Mesenchymal stem cell (in vitro differentiated cells and primary cell): Measurements from ENCODE around the gene RAB6A.
"Not testable (repeated sequence)": the region's sequence is repeated elsewhere in the genome, so short reads cannot be mapped to it uniquely, and the experiment has no call there.

ENCODE experiments used
- DNase-seq: peaks from one replicate; pipeline ENCODE4 v3.0.0-alpha.2; 2013
- H2AFZ ChIP-seq: one replicate; pipeline ENCODE4 v1.6.1; 2013; ENCODE audit warnings: low read depth, mild to moderate bottlenecking, control low read depth, inconsistent platforms, low read length, moderate library complexity
- H2AK5ac ChIP-seq: 2 replicates; pipeline ENCODE4 v1.6.1; 2013; ENCODE audit warnings: low read length, moderate library complexity, mild to moderate bottlenecking, inconsistent platforms; ENCODE audit not compliant: severe bottlenecking
- H2BK120ac ChIP-seq: one replicate; pipeline ENCODE4 v1.6.1; 2013; ENCODE audit warnings: low read depth, mild to moderate bottlenecking, inconsistent platforms, low read length, moderate library complexity
- H2BK12ac ChIP-seq, 2 experiments: one replicate each; pipeline ENCODE4 v1.6.1; 2013; ENCODE audit warnings: inconsistent platforms in 2 of 2, low read length in 2 of 2, mild to moderate bottlenecking in 2 of 2, moderate library complexity in 2 of 2, control low read depth in 1 of 2
- H2BK15ac ChIP-seq: one replicate; pipeline ENCODE4 v1.6.1; 2013; ENCODE audit warnings: mild to moderate bottlenecking, low read depth, inconsistent platforms; ENCODE audit not compliant: poor library complexity, severe bottlenecking
- H2BK5ac ChIP-seq: 2 replicates; pipeline ENCODE4 v1.6.1; 2013; ENCODE audit warnings: low read depth, mild to moderate bottlenecking, low read length, control low read depth, inconsistent platforms; ENCODE audit not compliant: poor library complexity, severe bottlenecking
- H3K14ac ChIP-seq, 2 experiments: one replicate each; pipeline ENCODE4 v1.6.1; 2013; ENCODE audit warnings: inconsistent platforms in 2 of 2, low read length in 2 of 2, control low read depth in 1 of 2, mild to moderate bottlenecking in 1 of 2, moderate library complexity in 1 of 2
- H3K18ac ChIP-seq, 2 experiments: one replicate each; pipeline ENCODE4 v1.6.1; 2013; ENCODE audit warnings: inconsistent platforms in 2 of 2, low read length in 2 of 2, control low read depth in 1 of 2, low read depth in 1 of 2, mild to moderate bottlenecking in 1 of 2
- H3K23ac ChIP-seq, 2 experiments: one replicate each; pipeline ENCODE4 v1.6.1; 2013; ENCODE audit warnings: inconsistent platforms in 2 of 2, low read length in 2 of 2, mild to moderate bottlenecking in 2 of 2, moderate library complexity in 2 of 2, control low read depth in 1 of 2
- H3K27ac ChIP-seq: 2 replicates; pipeline ENCODE4 v1.5.1; 2013; ENCODE audit warnings: mild to moderate bottlenecking, moderate library complexity, low read length, control low read depth, inconsistent platforms; ENCODE audit not compliant: poor library complexity, severe bottlenecking
- H3K27me3 ChIP-seq, 2 experiments: 2 replicates each; pipeline versions ENCODE4 v1.6.1 to v1.7.0; 2013; ENCODE audit warnings: low read length in 2 of 2, mild to moderate bottlenecking in 2 of 2, moderate library complexity in 2 of 2, control low read depth in 1 of 2, inconsistent platforms in 1 of 2; ENCODE audit not compliant: control insufficient read depth in 1 of 2, insufficient read depth in 1 of 2
- H3K36me3 ChIP-seq, 2 experiments: 2 replicates each; pipeline versions ENCODE4 v1.6.1 to v1.7.0; 2013; ENCODE audit warnings: low read length in 2 of 2, control low read depth in 1 of 2, inconsistent platforms in 1 of 2, low read depth in 1 of 2, mild to moderate bottlenecking in 1 of 2; ENCODE audit not compliant: insufficient read depth in 2 of 2, control insufficient read depth in 1 of 2
- H3K4ac ChIP-seq, 2 experiments: one replicate each; pipeline ENCODE4 v1.6.1; 2013; ENCODE audit warnings: inconsistent platforms in 2 of 2, low read length in 2 of 2, mild to moderate bottlenecking in 2 of 2, moderate library complexity in 2 of 2, control low read depth in 1 of 2, low read depth in 1 of 2
- H3K4me1 ChIP-seq: 2 replicates; pipeline ENCODE4 v1.6.1; 2013; ENCODE audit warnings: low read depth, low read length, control low read depth; ENCODE audit not compliant: control insufficient read depth, insufficient read depth
- H3K4me2 ChIP-seq: 2 replicates; pipeline ENCODE4 v1.6.1; 2013; ENCODE audit warnings: low read length, mild to moderate bottlenecking, inconsistent platforms; ENCODE audit not compliant: poor library complexity, severe bottlenecking
- H3K4me3 ChIP-seq, 2 experiments: 2 replicates each; pipeline versions ENCODE4 v1.5.1 to v1.7.0; 2013; ENCODE audit warnings: low read length in 2 of 2, mild to moderate bottlenecking in 2 of 2, control low read depth in 1 of 2, low read depth in 1 of 2; ENCODE audit not compliant: insufficient read depth in 1 of 2
- H3K79me1 ChIP-seq: replicated peaks from 2 replicates; pipeline ENCODE4 v1.6.1; 2013; ENCODE audit warnings: mild to moderate bottlenecking, control low read depth, low read length, inconsistent platforms; ENCODE audit not compliant: poor library complexity, severe bottlenecking
- H3K9ac ChIP-seq: 2 replicates; pipeline ENCODE4 v1.7.0; 2013; ENCODE audit warnings: mild to moderate bottlenecking, low read length, moderate library complexity
- H3K9me3 ChIP-seq: 2 replicates; pipeline ENCODE4 v1.7.0; 2013; ENCODE audit warnings: mild to moderate bottlenecking, low read length; ENCODE audit not compliant: control insufficient read depth
- H4K8ac ChIP-seq: one replicate; pipeline ENCODE4 v1.6.1; 2013; ENCODE audit warnings: inconsistent platforms, mild to moderate bottlenecking, low read length, moderate library complexity
- H4K91ac ChIP-seq: one replicate; pipeline ENCODE4 v1.6.1; 2013; ENCODE audit warnings: mild to moderate bottlenecking, low read length, inconsistent platforms
- WGBS: methylation state at CpG from one replicate; pipeline ENCODE4 v1.1.7; 2013; ENCODE audit warnings: mixed read lengths; 5-methylcytosine and 5-hydroxymethylcytosine counted together

Gene RAB6A

DNA sequence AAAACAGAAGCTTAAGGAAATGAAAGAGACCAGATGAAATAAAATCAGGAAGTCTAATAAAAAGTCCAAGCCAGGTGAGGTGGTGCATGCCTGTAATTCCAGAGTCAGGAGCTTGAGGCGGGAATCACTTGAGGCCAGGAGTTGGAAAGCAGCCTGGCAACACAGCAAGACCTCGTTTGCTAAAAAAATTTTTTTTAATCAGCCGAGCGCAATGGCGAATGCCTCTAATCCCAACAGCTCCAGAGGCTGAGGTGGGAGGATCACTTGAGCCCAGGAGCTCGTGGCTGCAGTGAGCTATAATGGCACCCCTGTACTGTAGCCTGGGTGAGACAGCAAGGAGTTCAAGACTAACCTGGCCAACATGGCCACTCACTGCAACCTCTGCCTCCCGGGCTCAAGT, 8.0 kb downstream of the RAB6A start:
- no peak overlapping the region for H3K14ac ChIP-seq
- no peak overlapping the region for H3K27ac ChIP-seq
- H3K4me2 ChIP-seq: no peak overlapping the region
- no peak overlapping the region for H2BK12ac ChIP-seq
- H3K9ac ChIP-seq: no peak overlapping the region
- H2BK5ac ChIP-seq: no peak overlapping the region
- no peak overlapping the region for H3K18ac ChIP-seq
- no peak overlapping the region for H3K4me3 ChIP-seq
- H3K79me1 ChIP-seq: no peaks in the 10 kb centered on the region
- no peak overlapping the region for H3K23ac ChIP-seq
- peaks cover 18% of the 10 kb centered on the region for H3K4me1 ChIP-seq
- H2AK5ac ChIP-seq: no peak overlapping the region
- no peak overlapping the region for H2AFZ ChIP-seq
- no peak overlapping the region for H4K8ac ChIP-seq
- no peak for DNase-seq
- peaks cover 8 to 19% of the 10 kb centered on the region in 2 experiments for H3K36me3 ChIP-seq
- H4K91ac ChIP-seq: no peak overlapping the region
- 98% methylated on average over 7 of the region's 7 CpGs for WGBS
- H2BK15ac ChIP-seq: no peak overlapping the region
- no peaks in the 10 kb centered on the region for H3K9me3 ChIP-seq
- no peaks in the 10 kb centered on the region for H3K27me3 ChIP-seq
- H3K4ac ChIP-seq: no peak overlapping the region
- H2BK120ac ChIP-seq: no peak overlapping the region

DNA sequence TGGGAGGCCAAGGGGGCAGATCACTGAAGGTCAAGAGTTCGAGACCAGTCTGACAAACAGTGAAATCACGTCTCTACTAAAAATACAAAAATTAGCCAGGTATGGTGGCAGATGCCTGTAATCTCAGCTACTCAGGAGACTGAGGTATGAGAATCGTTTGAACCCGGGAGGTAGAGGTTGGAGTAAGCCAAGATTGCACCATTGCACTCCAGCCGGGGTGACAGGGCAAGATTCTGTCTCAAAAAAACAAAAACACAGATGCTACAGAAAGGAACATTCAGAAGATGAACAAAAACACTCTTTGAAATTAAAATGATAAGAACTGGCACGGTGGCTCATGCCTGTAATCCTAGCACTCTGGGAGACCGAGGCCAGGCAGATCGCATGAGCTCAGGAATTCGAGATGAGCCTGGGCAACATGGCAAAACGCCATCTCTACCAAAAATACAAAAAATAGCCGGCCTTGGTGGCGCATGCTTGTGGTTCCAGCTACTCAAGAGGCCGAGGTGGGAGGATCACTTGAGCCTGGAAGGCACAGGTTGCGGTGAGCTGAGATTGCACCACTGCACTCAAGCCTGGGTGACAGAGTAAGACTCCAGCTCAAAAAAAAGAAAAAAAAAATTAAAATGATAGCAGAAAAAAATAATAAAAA, 8.5 kb downstream of the RAB6A start:
- Histone ChIP-seq H3K14ac (no peak overlapping the region), H3K79me1 (no peaks in the 10 kb centered on the region), H3K4me1 (peaks cover 18% of the 10 kb centered on the region), H3K4me3 (no peak overlapping the region), H2BK5ac (no peak overlapping the region), H3K9ac (no peak overlapping the region), H3K23ac (no peak overlapping the region), H4K8ac (peak overlapping the region; percentile 19), H3K18ac (no peak overlapping the region), H4K91ac (no peak overlapping the region), H3K36me3 (peaks cover 8 to 19% of the 10 kb centered on the region in 2 experiments), H2BK15ac (no peak overlapping the region), H3K27me3 (no peaks in the 10 kb centered on the region), H2AFZ (no peak overlapping the region), H3K4me2 (no peak overlapping the region), H2BK120ac (no peak overlapping the region), H2BK12ac (no peak overlapping the region), H2AK5ac (no peak overlapping the region), H3K9me3 (no peaks in the 10 kb centered on the region), H3K4ac (no peak overlapping the region), H3K27ac (no peak overlapping the region)
- DNase-seq: no peak
- 98% methylated on average over 14 of the region's 14 CpGs for WGBS

DNA sequence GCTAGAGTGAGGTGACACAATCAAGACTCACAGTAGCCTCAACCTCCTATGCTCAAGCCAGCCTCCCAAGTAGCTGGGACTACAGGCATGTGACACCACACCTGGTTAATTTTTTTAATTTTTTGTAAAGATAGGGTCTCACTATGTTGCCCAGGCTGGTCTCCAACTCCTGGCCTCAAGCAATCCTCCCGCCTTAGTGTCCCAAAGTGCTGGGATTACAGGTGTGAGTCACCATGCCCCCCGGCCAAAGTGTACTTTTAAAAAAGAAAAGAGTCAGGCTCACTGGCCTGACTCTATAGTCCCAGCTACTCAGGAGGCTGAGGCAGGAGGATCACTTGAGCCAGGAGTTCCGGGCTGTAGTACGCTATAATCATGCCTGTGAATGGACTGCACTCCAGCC, 10.0 kb downstream of the RAB6A start:
- not testable (repeated sequence) for H2BK120ac ChIP-seq, H3K9me3 ChIP-seq, DNase-seq, H3K79me1 ChIP-seq, H3K4me2 ChIP-seq, H3K4me3 ChIP-seq, H4K8ac ChIP-seq, H3K23ac ChIP-seq, H3K4ac ChIP-seq, H3K27ac ChIP-seq, H4K91ac ChIP-seq, H3K14ac ChIP-seq, H3K18ac ChIP-seq, H2BK5ac ChIP-seq, H3K27me3 ChIP-seq, H2AK5ac ChIP-seq, H3K9ac ChIP-seq, H2BK15ac ChIP-seq, H2AFZ ChIP-seq, H2BK12ac ChIP-seq
- Histone ChIP-seq H3K36me3 (peaks cover 8 to 18% of the 10 kb centered on the region in 2 experiments), H3K4me1 (peaks cover 14% of the 10 kb centered on the region)
- 94% methylated on average over 4 of the region's 4 CpGs for WGBS

DNA sequence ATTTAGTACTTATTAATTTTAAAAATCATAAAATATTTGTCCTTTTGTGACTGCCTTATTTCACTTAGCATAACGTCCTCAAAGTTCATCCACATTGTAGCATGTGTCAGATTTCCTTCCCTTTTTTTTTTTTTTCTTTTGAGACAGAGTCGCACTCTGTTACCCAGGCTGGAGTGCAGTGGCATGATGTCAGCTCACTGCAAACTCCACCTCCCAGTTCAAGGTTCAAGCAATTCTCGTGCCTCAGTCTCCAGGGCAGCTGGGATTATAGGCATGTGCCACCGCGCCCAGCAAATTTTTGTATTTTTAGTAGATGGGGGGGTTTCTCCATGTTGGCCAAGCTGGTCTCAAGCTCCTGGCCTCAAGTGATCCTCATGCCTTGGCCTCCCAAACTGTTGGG, 10.6 kb downstream of the RAB6A start:
- no peak overlapping the region for H3K4me3 ChIP-seq
- no peak overlapping the region for H3K9ac ChIP-seq
- no peak overlapping the region for H2BK120ac ChIP-seq
- WGBS: 96% methylated on average over 5 of the region's 5 CpGs
- H3K9me3 ChIP-seq: no peaks in the 10 kb centered on the region
- H3K4me2 ChIP-seq: no peak overlapping the region
- no peak overlapping the region for H4K8ac ChIP-seq
- DNase-seq: no peak
- H3K4me1 ChIP-seq: peaks cover 14% of the 10 kb centered on the region
- H3K27ac ChIP-seq: no peak overlapping the region
- no peaks in the 10 kb centered on the region for H3K79me1 ChIP-seq
- H4K91ac ChIP-seq: no peak overlapping the region
- no peak overlapping the region for H3K4ac ChIP-seq
- H2AK5ac ChIP-seq: no peak overlapping the region
- peaks cover 8 to 18% of the 10 kb centered on the region in 2 experiments for H3K36me3 ChIP-seq
- no peak overlapping the region for H3K14ac ChIP-seq
- peak overlapping the region in 1 of 2 experiments; percentile 26 for H3K23ac ChIP-seq
- H2BK12ac ChIP-seq: no peak overlapping the region
- no peak overlapping the region for H3K18ac ChIP-seq
- H2BK5ac ChIP-seq: no peak overlapping the region
- H2AFZ ChIP-seq: no peak overlapping the region
- no peak overlapping the region for H2BK15ac ChIP-seq
- H3K27me3 ChIP-seq: no peaks in the 10 kb centered on the region
